SIG-M5 treated with dmso at 0.1 percent for 504 hours (cell line): ENCODE data around the gene GPR17.

ENCODE experiments used
- DNase-seq: peaks from one replicate; lab custom pipeline; 2025; ENCODE audit not compliant: unreplicated experiment; lab: John Stamatoyannopoulos, UW

GPR17 gene

GRCh38 chr2:127640082-127641072, 5.6 kb upstream of the GPR17 start:
- no peak for DNase-seq

- no peak for DNase-seq
These were observed 4.8 kb upstream of the GPR17 start for GRCh38 chr2:127641133-127641532.

- no peak for DNase-seq
These were observed 4.0 kb upstream of the GPR17 start for GRCh38 chr2:127641846-127642507.

- DNase-seq: no peak
These were observed 3.1 kb upstream of the GPR17 start for GRCh38 chr2:127642706-127643438.

- no peak for DNase-seq
These were observed 2.4 kb upstream of the GPR17 start for GRCh38 chr2:127643439-127644065.

- DNase-seq: no peak
These were observed 1.6 kb upstream of the GPR17 start for GRCh38 chr2:127644066-127645025.

GRCh38 chr2:127645026-127645394, 943 bp upstream of the GPR17 start:
- DNase-seq: no peak

- DNase-seq: no peak
These were observed 711 bp downstream of the GPR17 start for GRCh38 chr2:127646487-127647241.

GRCh38 chr2:127647242-127648190, 1.6 kb downstream of the GPR17 start:
- DNase-seq: no peak

- no peak for DNase-seq
These were observed 2.4 kb downstream of the GPR17 start for GRCh38 chr2:127648321-127648720.

- DNase-seq: no peak
These were observed 3.2 kb downstream of the GPR17 start for GRCh38 chr2:127649100-127649611.

- peak; percentile 72 for DNase-seq
These were observed 3.7 kb downstream of the GPR17 start for GRCh38 chr2:127649684-127650040.

- no peak for DNase-seq
These were observed 4.3 kb downstream of the GPR17 start for GRCh38 chr2:127650041-127650784.

GRCh38 chr2:127650785-127651380, 4.9 kb downstream of the GPR17 start:
- no peak for DNase-seq

GRCh38 chr2:127651381-127651809, 5.4 kb downstream of the GPR17 start:
- no peak for DNase-seq

- no peak for DNase-seq
These were observed 6.1 kb downstream of the GPR17 start for GRCh38 chr2:127651971-127652550.
